K562 (cell line): ENCODE measurements around the gene TBC1D25. TPM values are rescaled to one million over a fixed set of nuclear protein-coding genes. Genes with fewer than 3 reads are reported as not detected.

Source experiments
- ARID1B ChIP-seq: fragments of 450-650 bp; IDR thresholded peaks from 2 replicates; pipeline ENCODE4 v1.6.1; 2016; ENCODE audit warnings: antibody characterized with exemption, mild to moderate bottlenecking, inconsistent platforms
- CBX2 ChIP-seq: fragments of 200-600 bp; sonication (generic); IDR thresholded peaks from one replicate; pipeline ENCODE4 v1.6.1; 2012; ENCODE audit warnings: mild to moderate bottlenecking, low read length, inconsistent platforms; ENCODE audit not compliant: insufficient read depth, poor library complexity, severe bottlenecking
- CLOCK ChIP-seq: fragments of 250-450 bp; sonication (Bioruptor Pico); IDR thresholded peaks from 2 replicates; pipeline ENCODE4 v1.4.0; 2020; ENCODE audit warnings: mild to moderate bottlenecking, moderate library complexity, borderline replicate concordance
- ETV1 ChIP-seq: fragments of 450-650 bp; conservative IDR thresholded peaks from 2 replicates; pipeline ENCODE4 v1.6.1; 2016; ENCODE audit warnings: missing genetic modification characterization, control low read depth, low read depth, missing compliant biosample characterization
- GTF2B ChIP-seq: IDR thresholded peaks from 2 replicates; pipeline ENCODE4 v1.6.1; 2011; ENCODE audit not compliant: insufficient read length; ENCODE audit errors: extremely low read depth
- HDGF ChIP-seq: fragments of 450-650 bp; IDR thresholded peaks from 2 replicates; pipeline ENCODE4 v1.6.1; 2016
- HIVEP1 ChIP-seq: fragments of 250-450 bp; sonication (Bioruptor Pico); IDR thresholded peaks from 2 replicates; pipeline ENCODE4 v1.4.0; 2020; ENCODE audit warnings: mild to moderate bottlenecking
- KDM1A ChIP-seq, 2 experiments: fragments of 450-650 bp; IDR thresholded peaks; 2 replicates each; pipeline ENCODE4 v1.6.1; 2016; ENCODE audit warnings: mild to moderate bottlenecking in 2 of 2
- SREBF1 ChIP-seq: fragments of 150-350 bp; IDR thresholded peaks from 2 replicates; pipeline ENCODE4 v1.6.1; 2014; ENCODE audit warnings: antibody characterized with exemption, low read depth, low read length, borderline replicate concordance
- TEAD4 ChIP-seq, 2 experiments: sonication (generic) in 1 of 2; formaldehyde crosslinking in 1 of 2; IDR thresholded peaks; 2 replicates each; pipeline versions ENCODE4 v1.6.1 to v1.8.0; 2012 to 2022; ENCODE audit warnings: borderline replicate concordance in 1 of 2, inconsistent platforms in 1 of 2, low read length in 1 of 2, mild to moderate bottlenecking in 1 of 2, missing genetic modification reagents in 1 of 2
- ZBTB40 ChIP-seq, 2 experiments: fragments of 450-650 bp in 1 of 2; sonication (generic) in 1 of 2; formaldehyde crosslinking in 1 of 2; IDR thresholded peaks; 2 replicates each; pipeline versions ENCODE4 v1.7.1 to v1.9.0; 2016 to 2022; ENCODE audit warnings: inconsistent platforms in 1 of 2, mild to moderate bottlenecking in 1 of 2, missing genetic modification reagents in 1 of 2
- ZNF143 ChIP-seq: sonication (generic); formaldehyde crosslinking; IDR thresholded peaks from 2 replicates; pipeline ENCODE4 v1.9.0; 2022; ENCODE audit warnings: mild to moderate bottlenecking, missing genetic modification reagents
- ZNF511 ChIP-seq: sonication (generic); formaldehyde crosslinking; IDR thresholded peaks from 2 replicates; pipeline ENCODE4 v1.8.0; 2022; ENCODE audit warnings: mild to moderate bottlenecking, missing genetic modification reagents
- polyA plus RNA-seq, 8 experiments: library from polyadenylated mRNA; depleted of rRNA in 4 of 8; stranded (reverse) in 5 of 8; unstranded in 3 of 8; fragments of >200 nt; fragmentation: Nextera tagmentation in 2 of 8; fragmentation: Illumina TruSeq in 1 of 8; extraction: Ambion mirVana in 2 of 8; extraction: Trizol in 1 of 8; gene quantifications; 2 replicates each; pipeline versions ENCODE4 v1.2.1 to v1.2.3, GENCODE V29; 2011 to 2014; ENCODE audit warnings: inconsistent platforms in 1 of 8, missing spikeins in 1 of 8
- total RNA-seq, 7 experiments: library from RNA; depleted of rRNA in 6 of 7; stranded (reverse); fragments of >200 nt in 6 of 7; fragmentation: Illumina TruSeq in 2 of 7; extraction: Trizol in 2 of 7; gene quantifications; 2 replicates each; pipeline versions ENCODE4 v1.2.1 to v1.2.3, GENCODE V29; 2011 to 2021; ENCODE audit warnings: low replicate concordance in 1 of 7

Gene TBC1D25
- total and polyA plus RNA-seq, 9 of the 15 experiments (the other 6 are each of a cell fraction or from before 2014, with no cell fraction given): 0.62 to 10.6 (median 3.9) TPM

GRCh38 chrX:48539345-48540027, at the start of gene TBC1D25 (continued):
- TF ChIP-seq GTF2B: no peak
- no peak for TF ChIP-seq ZNF143
- no peak for TF ChIP-seq HIVEP1 (CRISPR knock-in tag)
- TF ChIP-seq ETV1 (tag): peak; percentile 55; the same call in 1 of the 2 replicates
- TF ChIP-seq CLOCK: no peak
- TF ChIP-seq SREBF1: no peak
- TF ChIP-seq HDGF: no peak
- TF ChIP-seq CBX2: no peak
- no peak for TF ChIP-seq ZNF511 (CRISPR knock-in tag)
- TF ChIP-seq ARID1B: 0 out of 2 replicates have a peak, but pooled peaks have one; percentile 7
- no peak for TF ChIP-seq ZBTB40 (IDR thresholded peaks at IDR 0.05)
- no peak for TF ChIP-seq ZBTB40 (CRISPR knock-in tag; IDR thresholded peaks at IDR 0.05)
- TF ChIP-seq KDM1A (IDR thresholded peaks at IDR 0.05): no peak
- TF ChIP-seq TEAD4 (IDR thresholded peaks at IDR 0.05; ENCODE audit: low read length): no peak
- TF ChIP-seq TEAD4 (CRISPR knock-in tag; IDR thresholded peaks at IDR 0.05; ENCODE audit: borderline replicate concordance): no peak
